Liver (tissue), 9 donors: Measurements from ENCODE around the gene REEP1. TPM values are rescaled to one million over a fixed set of nuclear protein-coding genes. Genes with fewer than 3 reads are reported as not detected.

Experiments
- DNase-seq: peaks from one replicate; pipeline ENCODE4 v3.0.0-alpha.2; 2017; ENCODE audit warnings: low spot score
- H3K27ac ChIP-seq, 2 donors: one replicate each; pipeline ENCODE4 v1.7.0; 2013; ENCODE audit warnings: inconsistent platforms in 2 of 2, low read length in 2 of 2, control low read depth in 1 of 2, low read depth in 1 of 2, mild to moderate bottlenecking in 1 of 2
- H3K27me3 ChIP-seq, 4 donors: one replicate each; pipeline versions ENCODE4 v1.6.1 to v1.7.0; 2013; ENCODE audit warnings: low read length in 3 of 4, inconsistent platforms in 1 of 4, mild to moderate bottlenecking in 1 of 4, moderate library complexity in 1 of 4; ENCODE audit not compliant: control insufficient read depth in 4 of 4, insufficient read depth in 4 of 4
- H3K36me3 ChIP-seq, 4 donors: one replicate each; pipeline versions ENCODE4 v1.6.1 to v1.7.0; 2013; ENCODE audit warnings: low read length in 3 of 4, mild to moderate bottlenecking in 3 of 4, low read depth in 1 of 4, moderate library complexity in 1 of 4; ENCODE audit not compliant: control insufficient read depth in 4 of 4, insufficient read depth in 3 of 4
- H3K4me1 ChIP-seq, 4 donors: one replicate each; pipeline versions ENCODE4 v1.6.1 to v1.7.0; 2013; ENCODE audit warnings: low read length in 3 of 4, mild to moderate bottlenecking in 3 of 4, moderate library complexity in 1 of 4; ENCODE audit not compliant: control insufficient read depth in 4 of 4, insufficient read depth in 4 of 4
- H3K4me3 ChIP-seq, 3 donors: one replicate each; pipeline versions ENCODE4 v1.6.1 to v1.7.0; 2013; ENCODE audit warnings: low read length in 3 of 3, control low read depth in 1 of 3, low read depth in 1 of 3, mild to moderate bottlenecking in 1 of 3
- H3K9ac ChIP-seq, 2 donors: one replicate each; pipeline ENCODE4 v1.7.0; 2013; ENCODE audit warnings: low read length in 2 of 2, mild to moderate bottlenecking in 2 of 2, moderate library complexity in 2 of 2, control low read depth in 1 of 2, low read depth in 1 of 2
- H3K9me3 ChIP-seq, 4 donors: one replicate each; pipeline versions ENCODE4 v1.6.1 to v1.7.0; 2013; ENCODE audit warnings: low read length in 3 of 4; ENCODE audit not compliant: control insufficient read depth in 4 of 4
- EGR1 ChIP-seq, 2 donors: IDR thresholded peaks; 2 replicates each; pipeline ENCODE4 v1.6.1; 2016 to 2018; ENCODE audit warnings: antibody characterized with exemption in 2 of 2, low read depth in 2 of 2
- FOXA2 ChIP-seq: IDR thresholded peaks from 2 replicates; pipeline ENCODE4 v1.6.1; 2016; ENCODE audit warnings: antibody characterized with exemption
- HNF4A ChIP-seq, 2 donors: conservative IDR thresholded peaks; 2 replicates each; pipeline ENCODE4 v1.6.1; 2016; ENCODE audit warnings: antibody characterized with exemption in 2 of 2, mild to moderate bottlenecking in 2 of 2
- HNF4G ChIP-seq: IDR thresholded peaks from 2 replicates; pipeline ENCODE4 v1.6.1; 2016; ENCODE audit warnings: antibody characterized with exemption
- NR2F2 ChIP-seq: IDR thresholded peaks from 2 replicates; pipeline ENCODE4 v1.6.1; 2016; ENCODE audit warnings: antibody characterized with exemption
- RXRA ChIP-seq, 2 donors: IDR thresholded peaks; 2 replicates each; pipeline ENCODE4 v1.6.1; 2017 to 2018; ENCODE audit warnings: antibody characterized with exemption in 2 of 2, mild to moderate bottlenecking in 1 of 2
- SP1 ChIP-seq: IDR thresholded peaks from 2 replicates; pipeline ENCODE4 v1.6.1; 2018; ENCODE audit warnings: antibody characterized with exemption, mild to moderate bottlenecking
- TAF1 ChIP-seq: conservative IDR thresholded peaks from 2 replicates; pipeline ENCODE4 v1.6.1; 2016; ENCODE audit warnings: antibody characterized with exemption, mild to moderate bottlenecking
- YY1 ChIP-seq: IDR thresholded peaks from 2 replicates; pipeline ENCODE4 v1.6.1; 2016; ENCODE audit warnings: antibody characterized with exemption, mild to moderate bottlenecking
- WGBS: extraction: QIAGEN DNeasy Blood & Tissue Kit; methylation state at CpG from one replicate; pipeline ENCODE4 v1.1.7; 2013; 5-methylcytosine and 5-hydroxymethylcytosine counted together
- polyA plus RNA-seq, 2 donors: library from polyadenylated mRNA; stranded (reverse) in 1 of 2; unstranded in 1 of 2; fragments of 200-250 nt in 1 of 2; fragments of >200 nt in 1 of 2; fragmentation: Nextera tagmentation in 1 of 2; extraction: Ambion mirVana in 1 of 2; gene quantifications; one replicate each; pipeline versions ENCODE4 v1.2.1 to v1.2.3, GENCODE V29; 2013 to 2015
- total RNA-seq, 2 donors: library from RNA; depleted of rRNA; stranded (reverse); fragments of >200 nt; gene quantifications; one replicate each; pipeline ENCODE4 v1.2.3, GENCODE V29; 2014
- TF ChIP-seq, protein P1 (sequence below): fragments of 150-350 bp; IDR thresholded peaks from 2 replicates; pipeline ENCODE4 v1.5.1; 2017; ENCODE audit warnings: improper control_type of control experiment, low read depth, low read length; ENCODE audit not compliant: missing input control
- TF ChIP-seq, protein P2 (sequence below): IDR thresholded peaks from 2 replicates; pipeline ENCODE4 v1.6.1; 2016; ENCODE audit warnings: antibody characterized with exemption
- TF ChIP-seq, protein P3 (sequence below): IDR thresholded peaks from 2 replicates; pipeline ENCODE4 v1.6.1; 2016; ENCODE audit warnings: antibody characterized with exemption, mild to moderate bottlenecking
- donor health status: healthy.
- donor health status: healthy.
- donor health status: healthy.
- donor health status: healthy.
- donor health status: healthy.

Gene REEP1
- total and polyA plus RNA-seq, 4 donors = 0.46 to 1.7 (median 0.89) TPM

DNA sequence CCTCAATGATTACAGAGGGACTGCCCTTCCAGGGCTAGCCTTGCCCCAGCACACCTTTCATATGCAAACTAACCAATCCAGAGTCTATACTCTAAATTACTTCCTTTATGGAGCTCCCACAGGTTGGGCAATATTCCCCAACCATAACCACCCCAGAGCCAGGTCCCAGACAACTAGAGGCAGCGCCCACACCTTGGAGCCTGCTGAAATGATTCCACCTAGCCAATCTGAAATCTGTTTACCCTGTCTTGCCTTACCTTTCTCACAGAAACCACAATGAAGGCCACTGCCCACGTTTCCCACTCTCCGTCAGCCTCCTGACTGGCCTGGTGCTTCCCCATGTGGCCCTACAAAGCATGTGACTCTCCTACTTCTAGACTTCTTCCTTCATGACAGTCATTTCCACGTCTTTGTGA, 62.0 kb downstream of the REEP1 start:
- Histone ChIP-seq H3K9ac (no peak overlapping the region), H3K4me1 (no peaks in the 10 kb centered on the region), H3K36me3 (no peaks in the 10 kb centered on the region), H3K27ac (no peak overlapping the region), H3K9me3 (peaks cover 5 to 10% (median 8%) of the 10 kb centered on the region in 4 donors), H3K4me3 (no peak overlapping the region), H3K27me3 (no peaks in the 10 kb centered on the region)
- TF ChIP-seq, protein P1, sequence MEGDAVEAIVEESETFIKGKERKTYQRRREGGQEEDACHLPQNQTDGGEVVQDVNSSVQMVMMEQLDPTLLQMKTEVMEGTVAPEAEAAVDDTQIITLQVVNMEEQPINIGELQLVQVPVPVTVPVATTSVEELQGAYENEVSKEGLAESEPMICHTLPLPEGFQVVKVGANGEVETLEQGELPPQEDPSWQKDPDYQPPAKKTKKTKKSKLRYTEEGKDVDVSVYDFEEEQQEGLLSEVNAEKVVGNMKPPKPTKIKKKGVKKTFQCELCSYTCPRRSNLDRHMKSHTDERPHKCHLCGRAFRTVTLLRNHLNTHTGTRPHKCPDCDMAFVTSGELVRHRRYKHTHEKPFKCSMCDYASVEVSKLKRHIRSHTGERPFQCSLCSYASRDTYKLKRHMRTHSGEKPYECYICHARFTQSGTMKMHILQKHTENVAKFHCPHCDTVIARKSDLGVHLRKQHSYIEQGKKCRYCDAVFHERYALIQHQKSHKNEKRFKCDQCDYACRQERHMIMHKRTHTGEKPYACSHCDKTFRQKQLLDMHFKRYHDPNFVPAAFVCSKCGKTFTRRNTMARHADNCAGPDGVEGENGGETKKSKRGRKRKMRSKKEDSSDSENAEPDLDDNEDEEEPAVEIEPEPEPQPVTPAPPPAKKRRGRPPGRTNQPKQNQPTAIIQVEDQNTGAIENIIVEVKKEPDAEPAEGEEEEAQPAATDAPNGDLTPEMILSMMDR = no peak
- TF ChIP-seq FOXA2 = no peak
- no peak for TF ChIP-seq TAF1
- TF ChIP-seq, protein P2, sequence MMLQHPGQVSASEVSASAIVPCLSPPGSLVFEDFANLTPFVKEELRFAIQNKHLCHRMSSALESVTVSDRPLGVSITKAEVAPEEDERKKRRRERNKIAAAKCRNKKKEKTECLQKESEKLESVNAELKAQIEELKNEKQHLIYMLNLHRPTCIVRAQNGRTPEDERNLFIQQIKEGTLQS = no peak
- TF ChIP-seq HNF4G = no peak
- no peak for TF ChIP-seq YY1
- no peak for TF ChIP-seq RXRA (IDR thresholded peaks at IDR 0.05)
- TF ChIP-seq NR2F2 = no peak
- TF ChIP-seq SP1 = no peak
- no peak for TF ChIP-seq HNF4A (conservative IDR thresholded peaks at IDR 0.05)
- no peak for DNase-seq
- 67% methylated on average over 4 of the region's 4 CpGs for WGBS

DNA sequence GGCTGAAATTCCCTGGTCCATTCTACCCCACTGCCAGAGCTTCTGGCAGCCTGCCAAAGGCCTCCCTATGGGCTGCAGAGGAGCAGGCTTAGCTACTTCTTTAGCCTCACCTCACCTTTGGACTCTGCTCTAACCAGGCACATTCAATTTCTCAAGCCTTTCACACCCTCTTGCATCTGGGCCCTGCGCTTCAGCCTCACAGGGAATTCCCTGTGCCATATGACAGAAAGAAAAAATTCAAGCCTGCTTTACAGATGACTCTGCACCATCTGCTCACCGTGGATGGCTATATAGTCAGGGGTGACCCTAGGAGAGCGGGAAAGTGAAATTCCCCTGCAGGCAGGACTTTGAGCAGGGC, 62.5 kb downstream of the REEP1 start:
- no peak for TF ChIP-seq RXRA (IDR thresholded peaks at IDR 0.05)
- no peak for TF ChIP-seq FOXA2
- TF ChIP-seq EGR1 (IDR thresholded peaks at IDR 0.05; ENCODE audit: low read depth in 2 of 2) = no peak
- TF ChIP-seq NR2F2 = no peak
- no peak for TF ChIP-seq SP1
- TF ChIP-seq, protein P3, sequence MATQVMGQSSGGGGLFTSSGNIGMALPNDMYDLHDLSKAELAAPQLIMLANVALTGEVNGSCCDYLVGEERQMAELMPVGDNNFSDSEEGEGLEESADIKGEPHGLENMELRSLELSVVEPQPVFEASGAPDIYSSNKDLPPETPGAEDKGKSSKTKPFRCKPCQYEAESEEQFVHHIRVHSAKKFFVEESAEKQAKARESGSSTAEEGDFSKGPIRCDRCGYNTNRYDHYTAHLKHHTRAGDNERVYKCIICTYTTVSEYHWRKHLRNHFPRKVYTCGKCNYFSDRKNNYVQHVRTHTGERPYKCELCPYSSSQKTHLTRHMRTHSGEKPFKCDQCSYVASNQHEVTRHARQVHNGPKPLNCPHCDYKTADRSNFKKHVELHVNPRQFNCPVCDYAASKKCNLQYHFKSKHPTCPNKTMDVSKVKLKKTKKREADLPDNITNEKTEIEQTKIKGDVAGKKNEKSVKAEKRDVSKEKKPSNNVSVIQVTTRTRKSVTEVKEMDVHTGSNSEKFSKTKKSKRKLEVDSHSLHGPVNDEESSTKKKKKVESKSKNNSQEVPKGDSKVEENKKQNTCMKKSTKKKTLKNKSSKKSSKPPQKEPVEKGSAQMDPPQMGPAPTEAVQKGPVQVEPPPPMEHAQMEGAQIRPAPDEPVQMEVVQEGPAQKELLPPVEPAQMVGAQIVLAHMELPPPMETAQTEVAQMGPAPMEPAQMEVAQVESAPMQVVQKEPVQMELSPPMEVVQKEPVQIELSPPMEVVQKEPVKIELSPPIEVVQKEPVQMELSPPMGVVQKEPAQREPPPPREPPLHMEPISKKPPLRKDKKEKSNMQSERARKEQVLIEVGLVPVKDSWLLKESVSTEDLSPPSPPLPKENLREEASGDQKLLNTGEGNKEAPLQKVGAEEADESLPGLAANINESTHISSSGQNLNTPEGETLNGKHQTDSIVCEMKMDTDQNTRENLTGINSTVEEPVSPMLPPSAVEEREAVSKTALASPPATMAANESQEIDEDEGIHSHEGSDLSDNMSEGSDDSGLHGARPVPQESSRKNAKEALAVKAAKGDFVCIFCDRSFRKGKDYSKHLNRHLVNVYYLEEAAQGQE = no peak
- TF ChIP-seq, protein P2 = no peak
- peaks cover 5 to 10% (median 8%) of the 10 kb centered on the region in 4 donors for H3K9me3 ChIP-seq
- DNase-seq = no peak
- H3K4me3 ChIP-seq = no peak overlapping the region
- H3K4me1 ChIP-seq = no peaks in the 10 kb centered on the region
- 82% methylated on average over 3 of the region's 3 CpGs for WGBS
- no peak overlapping the region for H3K27ac ChIP-seq
- H3K36me3 ChIP-seq = no peaks in the 10 kb centered on the region
- H3K27me3 ChIP-seq = no peaks in the 10 kb centered on the region
- H3K9ac ChIP-seq = no peak overlapping the region
